Astrocyte of the hippocampus (primary cell): Measurements from ENCODE around the gene GCM1.
"Not testable (repeated sequence)": the region's sequence is repeated elsewhere in the genome, so short reads cannot be mapped to it uniquely, and the experiment has no call there.

ENCODE experiments used
- DNase-seq: peaks from one replicate; pipeline ENCODE4 v3.0.0; 2011; ENCODE audit warnings: low read depth, low spot score

GCM1 gene

GRCh38 chr6:53148684-53149083 lies at the start of gene GCM1:
Gene GCM1, minus strand, starts transcription at chr6:53148841. Its CDS starts 3,209 bp downstream, at chr6:53145632.
- DNase-seq: no peak

- no peak for DNase-seq
Measured at GRCh38 chr6:53197553-53197952, 48.9 kb upstream of the GCM1 start.

- no peak for DNase-seq
Measured at GRCh38 chr6:53195048-53195447, 46.4 kb upstream of the GCM1 start.

- DNase-seq: peak; percentile 18
Measured at GRCh38 chr6:53192682-53193188, 44.1 kb upstream of the GCM1 start.

- peak; percentile 57 for DNase-seq
Measured at GRCh38 chr6:53189554-53189953, 40.9 kb upstream of the GCM1 start.

GRCh38 chr6:53188833-53189232 lies 40.2 kb upstream of the GCM1 start:
- DNase-seq: no peak

- no peak for DNase-seq
Measured at GRCh38 chr6:53180678-53181077, 32.0 kb upstream of the GCM1 start.

GRCh38 chr6:53179961-53180651 lies 31.5 kb upstream of the GCM1 start:
- DNase-seq: peak; percentile 23

GRCh38 chr6:53178837-53179432 lies 30.3 kb upstream of the GCM1 start:
- DNase-seq: no peak

- DNase-seq: no peak
Measured at GRCh38 chr6:53175027-53175426, 26.4 kb upstream of the GCM1 start.

- no peak for DNase-seq
Measured at GRCh38 chr6:53172468-53172803, 23.8 kb upstream of the GCM1 start.

- DNase-seq: peak; percentile 93
Measured at GRCh38 chr6:53171605-53172467, 23.2 kb upstream of the GCM1 start.

- DNase-seq: peak; percentile 61
Measured at GRCh38 chr6:53168516-53169267, 20.1 kb upstream of the GCM1 start.

- no peak for DNase-seq
Measured at GRCh38 chr6:53165293-53165692, 16.7 kb upstream of the GCM1 start.

- DNase-seq: no peak
Measured at GRCh38 chr6:53162606-53163005, 14.0 kb upstream of the GCM1 start.

- DNase-seq: no peak
Measured at GRCh38 chr6:53161481-53162009, 12.9 kb upstream of the GCM1 start.

GRCh38 chr6:53159558-53159957 lies 10.9 kb upstream of the GCM1 start:
- DNase-seq: no peak

- not testable (repeated sequence) for DNase-seq
Measured at GRCh38 chr6:53158076-53158475, 9.4 kb upstream of the GCM1 start.

GRCh38 chr6:53155279-53155678 lies 6.6 kb upstream of the GCM1 start:
- DNase-seq: not testable (repeated sequence)

- no peak for DNase-seq
Measured at GRCh38 chr6:53154794-53155193, 6.2 kb upstream of the GCM1 start.

- no peak for DNase-seq
Measured at GRCh38 chr6:53154071-53154470, 5.4 kb upstream of the GCM1 start.
